ENCODE results near the gene CYGB. TPM values are rescaled to one million over a fixed set of nuclear protein-coding genes. Genes with fewer than 3 reads are reported as not detected.
"Not testable (repeated sequence)": the region's sequence is repeated elsewhere in the genome, so short reads cannot be mapped to it uniquely, and the experiment has no call there.

Gene CYGB
- total RNA-seq, 1 donor from 2014 or later = 55.6 TPM

DNA sequence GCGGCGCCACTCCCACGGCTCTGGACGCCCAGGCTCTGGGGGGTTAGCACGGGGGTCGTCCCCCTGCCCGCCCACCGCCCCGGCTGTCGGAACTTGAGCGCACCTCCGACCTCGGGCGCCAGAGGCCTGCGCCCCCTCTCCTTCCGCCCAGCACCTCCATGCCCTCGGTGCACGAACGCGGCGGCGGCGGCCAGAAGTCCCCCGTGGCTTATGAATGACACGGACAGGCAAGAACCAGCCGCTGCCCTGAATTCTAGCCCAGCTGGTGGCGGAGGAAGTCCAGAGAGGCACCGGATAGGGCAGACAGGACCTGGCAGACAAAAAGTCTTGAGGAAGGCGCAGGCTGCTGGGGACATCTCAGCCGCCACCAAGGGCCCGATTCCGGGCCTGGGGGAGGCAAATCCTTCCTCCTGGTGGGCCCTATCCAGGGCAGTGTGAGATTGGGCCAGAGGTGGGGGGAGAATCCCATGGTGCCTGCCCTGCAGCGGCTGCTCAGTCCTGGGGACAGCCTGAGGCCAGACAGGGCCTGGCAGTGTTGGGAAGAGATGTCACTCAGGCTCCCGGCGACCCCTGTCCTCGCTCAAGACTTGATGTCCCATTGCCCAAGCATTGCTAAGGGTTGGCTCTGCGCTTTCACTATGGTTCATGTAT is 897 bp upstream of the CYGB start:
- DNase-seq (ENCODE audit: low spot score) = no peak

DNA sequence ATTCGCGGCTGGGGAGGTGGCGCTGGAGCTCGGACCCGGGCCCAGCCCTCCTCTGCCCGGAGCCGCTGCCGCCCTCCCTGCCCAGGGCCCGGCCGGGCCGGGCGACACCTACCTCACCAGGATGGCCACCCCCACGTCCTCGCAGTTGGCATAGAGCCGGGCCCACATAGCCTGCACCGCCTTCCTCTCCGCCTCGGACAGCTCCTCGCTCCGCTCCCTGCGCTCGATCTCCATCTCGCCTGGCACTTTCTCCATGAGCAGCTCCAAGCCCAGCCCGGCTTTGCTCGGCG is 276 bp downstream of the CYGB start:
- DNase-seq (ENCODE audit: low spot score) = no peak

DNA sequence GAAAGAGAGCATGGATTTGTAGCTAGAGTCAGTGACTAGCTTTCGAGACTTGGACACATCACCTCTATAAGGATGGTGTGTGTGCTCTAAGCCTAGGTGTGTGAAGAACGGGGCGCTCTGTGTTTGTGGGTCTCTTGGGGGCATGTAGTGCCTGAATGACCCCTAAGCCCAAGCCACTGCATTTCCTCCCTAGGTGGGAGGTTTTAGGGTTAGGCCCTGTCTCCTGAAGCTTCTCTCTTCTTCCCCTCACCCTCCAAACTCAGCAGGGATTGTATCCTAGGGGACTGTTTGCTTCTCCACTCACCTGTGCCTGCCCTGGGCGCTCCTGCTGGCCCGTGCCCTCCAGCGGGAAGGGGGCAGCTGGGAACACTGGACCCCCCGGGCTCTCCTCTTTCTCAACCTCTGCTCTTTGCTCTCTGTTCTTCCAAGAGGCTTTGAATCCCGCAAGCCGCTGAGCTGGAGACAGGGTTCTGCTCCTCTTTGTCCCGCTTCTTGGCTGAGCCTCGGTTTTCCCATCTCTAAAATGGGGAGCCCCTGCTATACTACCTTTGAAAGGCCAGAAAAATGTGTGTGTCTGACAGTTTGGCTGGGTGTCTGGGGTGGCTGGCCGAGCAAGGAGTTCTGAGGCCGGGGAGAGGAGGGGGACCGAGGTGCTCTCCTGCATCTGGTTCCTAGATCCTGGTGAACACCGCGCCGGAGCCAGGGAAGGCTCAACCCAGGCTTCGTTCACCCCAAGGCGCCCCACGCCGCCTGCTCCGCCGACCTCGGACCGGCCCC is 810 bp downstream of the CYGB start:
- no peak for DNase-seq (ENCODE audit: low spot score)

DNA sequence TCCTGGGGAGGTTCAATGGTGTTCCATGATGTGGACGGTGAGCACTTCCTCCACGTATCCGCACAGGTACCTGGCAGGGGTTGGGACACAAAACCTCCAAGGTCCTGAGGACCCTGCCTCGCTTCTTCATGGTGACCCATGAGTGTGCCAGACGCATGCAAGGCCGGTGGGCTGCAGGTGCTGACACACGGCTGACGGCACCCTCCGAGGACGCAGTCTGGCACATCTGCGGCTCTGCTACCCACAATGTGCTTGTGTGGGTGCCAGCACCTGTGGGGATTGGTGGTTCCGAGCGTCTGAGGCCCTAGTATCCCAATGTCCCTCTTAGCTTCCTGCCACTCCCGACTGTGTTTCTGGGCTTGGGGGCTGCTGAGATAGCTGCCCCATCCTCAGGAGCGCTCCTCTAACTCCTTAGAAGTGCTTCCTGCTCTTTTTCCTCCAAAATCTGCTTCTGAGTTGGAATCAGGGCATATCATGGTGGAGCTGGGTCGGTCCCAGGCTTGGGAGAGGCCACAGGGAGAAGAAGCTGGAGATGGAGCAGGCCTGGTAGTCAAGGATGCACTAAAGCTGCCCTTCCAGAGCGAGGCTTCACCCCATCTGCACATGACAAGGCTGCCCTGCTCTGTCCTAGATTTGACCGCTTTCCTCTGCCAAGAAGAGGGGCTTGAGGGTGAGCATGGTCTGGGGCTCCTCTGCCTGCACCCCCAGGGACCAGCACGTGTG is 1.6 kb downstream of the CYGB start:
- DNase-seq (ENCODE audit: low spot score) = no peak

DNA sequence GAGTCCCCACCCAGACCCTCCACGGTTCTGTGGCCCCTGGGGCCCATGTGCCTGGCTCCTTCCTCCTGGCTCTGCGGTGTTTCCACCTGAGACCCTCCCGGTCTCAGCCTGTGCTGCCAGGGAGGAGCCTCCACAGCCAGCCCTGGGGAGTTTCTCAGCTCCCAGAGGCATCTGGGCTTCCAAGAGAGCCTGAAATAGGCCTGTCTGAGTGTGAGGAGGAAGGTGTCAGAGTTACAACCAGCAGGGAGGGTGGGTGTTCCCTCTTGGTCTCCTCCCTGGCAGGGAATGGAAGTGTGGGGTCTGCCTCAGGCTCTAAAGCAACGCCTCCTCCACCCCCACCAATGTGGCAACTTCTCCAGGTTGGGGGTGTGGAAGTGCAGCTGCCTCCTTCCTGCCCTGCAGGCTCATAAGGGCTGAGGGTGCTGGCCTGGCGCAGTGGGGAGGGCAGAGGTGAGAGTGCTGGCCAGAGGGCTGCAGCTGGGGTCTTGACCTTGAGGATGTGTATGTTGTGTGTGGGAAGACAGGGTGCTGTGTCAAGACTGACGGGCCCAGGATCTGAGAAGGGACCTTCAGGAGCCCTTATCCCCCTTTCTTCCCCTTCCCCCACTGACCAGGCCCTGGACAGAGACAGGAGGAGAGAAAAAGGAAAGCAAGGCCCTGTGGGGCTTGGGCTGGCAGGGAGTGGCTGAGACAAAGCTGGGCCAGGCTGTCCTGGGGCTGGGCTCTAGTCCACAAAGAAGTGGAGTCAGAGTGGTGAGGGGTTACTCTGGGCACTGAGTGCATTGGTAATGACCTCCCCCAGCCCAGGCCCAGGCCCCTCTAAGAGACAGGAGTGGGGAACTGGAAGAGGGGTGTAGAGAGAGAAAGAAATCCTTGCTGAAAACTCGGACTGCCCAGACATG is 2.4 kb downstream of the CYGB start:
- no peak for DNase-seq (ENCODE audit: low spot score)

DNA sequence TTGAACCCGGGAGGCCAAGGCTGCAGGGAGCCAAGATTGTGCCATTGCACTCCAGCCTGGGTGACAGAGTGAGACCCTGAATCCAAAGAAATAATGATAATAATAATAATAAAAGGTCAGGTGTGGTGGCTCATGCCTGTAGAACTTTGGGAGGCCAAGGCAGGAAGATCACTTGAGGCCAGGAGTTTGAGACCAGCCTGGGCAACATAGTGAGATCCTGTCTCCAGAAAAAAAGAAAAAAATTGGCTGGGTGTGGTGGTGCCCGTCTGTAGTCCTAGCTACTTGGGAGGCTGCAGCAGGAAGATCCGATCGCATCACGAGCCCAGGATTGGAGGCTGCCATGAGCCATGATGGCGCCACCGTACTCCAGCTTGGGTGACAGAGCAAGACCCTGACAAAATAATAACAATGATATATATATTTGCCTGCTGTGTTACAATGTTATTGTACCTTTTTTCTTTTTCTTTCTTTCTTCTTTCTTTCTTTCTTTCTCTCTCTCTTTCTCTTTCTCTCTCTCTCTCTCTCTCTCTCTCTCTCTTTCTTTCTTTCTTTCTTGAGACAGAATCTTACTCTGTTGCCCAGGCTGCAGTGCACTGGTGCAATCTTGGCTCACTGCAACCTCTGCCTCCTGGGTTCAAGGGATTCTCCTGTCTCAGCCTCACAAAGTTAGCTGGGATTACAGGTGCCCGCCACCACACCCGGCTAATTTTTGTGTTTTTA is 3.7 kb downstream of the CYGB start:
- DNase-seq (ENCODE audit: low spot score) = not testable (repeated sequence)

DNA sequence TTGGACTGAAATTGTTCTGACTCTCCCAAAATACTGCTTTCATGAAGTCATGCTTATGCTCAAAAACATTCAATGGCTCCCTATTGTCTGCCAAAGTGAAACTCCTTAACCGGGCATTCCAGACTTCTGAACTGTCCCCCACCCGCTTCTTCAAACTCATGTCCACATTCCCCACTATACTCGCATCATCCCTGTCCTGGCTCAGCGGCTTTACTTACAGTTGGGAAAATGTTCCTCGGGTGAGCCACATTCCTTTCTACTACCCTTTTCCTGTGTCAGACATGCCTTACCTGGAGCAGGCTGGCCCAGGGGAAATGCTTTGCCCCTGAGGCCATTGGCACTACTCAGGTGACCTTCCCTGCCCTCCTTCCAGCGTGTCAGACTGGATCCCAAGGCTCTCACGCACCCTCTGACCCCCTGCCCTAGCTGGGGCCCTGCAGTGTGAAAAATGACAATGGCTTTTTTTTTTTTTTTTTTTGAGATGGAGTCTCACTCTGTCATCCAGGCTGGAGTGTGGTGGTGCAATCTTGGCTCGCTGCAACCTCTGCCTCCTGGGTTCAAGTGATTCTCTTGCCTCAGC is 5.3 kb downstream of the CYGB start:
- no peak for DNase-seq (ENCODE audit: low spot score)

DNA sequence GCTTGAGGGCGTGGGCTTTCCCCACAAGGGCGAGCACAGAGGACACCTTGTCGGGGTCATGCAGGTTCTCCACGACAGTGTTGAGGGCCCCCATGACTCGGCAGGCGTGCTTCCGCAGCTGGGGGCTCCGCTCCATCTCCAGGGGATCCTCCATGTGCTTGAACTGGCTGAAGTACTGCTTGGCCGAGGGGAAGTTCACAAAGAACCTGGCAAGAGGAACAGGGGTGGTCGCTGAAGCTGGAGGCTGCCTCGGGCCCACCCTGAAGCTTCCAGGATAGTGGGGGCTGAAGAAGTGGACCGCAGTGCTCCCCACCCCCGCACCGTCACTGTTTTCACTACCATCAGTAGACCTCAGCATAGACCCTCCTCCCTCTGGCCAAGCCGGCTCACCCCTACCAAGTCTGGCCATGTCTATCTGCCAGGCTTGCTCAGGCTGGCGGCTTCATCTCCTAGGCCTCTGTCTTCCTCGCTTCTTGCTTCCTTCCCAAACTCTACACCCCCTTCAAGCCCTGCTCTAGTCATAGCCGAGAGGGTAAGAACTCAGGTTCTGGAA is 5.9 kb downstream of the CYGB start:
- DNase-seq (ENCODE audit: low spot score) = no peak

DNA sequence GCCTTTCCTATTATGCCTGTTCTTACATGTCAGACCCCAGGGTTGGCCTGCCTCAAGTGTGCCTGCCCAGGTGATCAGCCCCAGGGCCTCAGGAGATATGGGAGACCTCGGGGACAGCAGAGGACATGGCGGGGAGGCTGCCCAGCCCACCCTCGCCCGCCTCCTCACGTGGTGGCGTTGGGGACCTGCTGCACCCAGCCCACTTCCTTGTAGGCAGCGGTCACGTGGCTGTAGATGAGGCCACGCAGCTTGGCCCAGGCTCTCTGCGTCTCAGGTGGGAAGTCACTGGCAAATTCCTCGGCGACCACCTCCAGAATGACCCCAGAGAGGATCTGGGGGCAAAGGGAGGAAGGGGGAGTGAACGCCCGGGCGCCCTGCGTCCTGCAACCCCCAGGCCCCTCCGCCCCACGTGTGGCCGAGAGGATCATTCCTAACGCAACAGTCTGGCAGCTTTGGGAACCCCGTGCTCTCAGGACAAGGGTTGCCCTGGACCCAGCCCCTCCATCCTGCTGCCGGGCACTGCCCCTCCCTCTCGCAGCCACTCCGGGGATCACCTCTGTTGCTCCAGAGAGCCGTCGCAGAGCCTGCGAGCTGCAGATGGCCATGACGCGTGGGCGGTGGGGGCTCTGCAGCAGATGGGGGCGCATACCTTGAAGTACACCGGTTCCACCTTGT is 6.6 kb downstream of the CYGB start:
- DNase-seq (ENCODE audit: low spot score) = no peak

DNA sequence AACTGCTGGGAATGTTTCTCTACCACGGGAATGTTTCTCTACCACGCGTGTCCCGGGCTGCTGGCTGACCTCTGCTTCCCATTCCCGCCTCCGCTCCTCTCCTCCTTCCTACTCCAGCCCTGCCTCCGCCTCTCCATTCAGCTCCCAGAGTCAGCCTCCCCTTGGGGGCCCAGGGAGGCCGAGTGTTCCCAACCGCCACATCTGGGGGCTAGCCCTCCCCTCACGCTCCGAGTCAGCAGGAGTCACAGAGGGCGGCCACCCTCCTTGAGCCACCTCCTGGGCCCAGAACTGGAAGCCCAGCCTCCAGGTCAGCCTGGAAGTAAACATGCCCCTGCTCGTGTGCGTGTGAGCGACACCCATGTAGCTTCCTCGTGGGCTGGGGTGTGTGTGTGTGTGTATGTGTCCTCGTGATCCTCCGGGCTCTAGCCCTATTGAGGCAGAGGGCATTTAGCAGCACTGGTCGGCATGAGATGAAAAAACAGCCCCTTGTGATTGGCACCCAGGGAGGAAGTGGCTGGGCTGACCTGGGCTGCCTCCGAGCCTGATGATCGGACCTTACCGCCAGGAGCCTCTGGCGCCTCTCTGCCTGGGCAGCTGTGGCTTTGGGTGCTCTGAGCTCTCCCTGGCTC is 7.3 kb downstream of the CYGB start:
- DNase-seq (ENCODE audit: low spot score) = no peak

DNA sequence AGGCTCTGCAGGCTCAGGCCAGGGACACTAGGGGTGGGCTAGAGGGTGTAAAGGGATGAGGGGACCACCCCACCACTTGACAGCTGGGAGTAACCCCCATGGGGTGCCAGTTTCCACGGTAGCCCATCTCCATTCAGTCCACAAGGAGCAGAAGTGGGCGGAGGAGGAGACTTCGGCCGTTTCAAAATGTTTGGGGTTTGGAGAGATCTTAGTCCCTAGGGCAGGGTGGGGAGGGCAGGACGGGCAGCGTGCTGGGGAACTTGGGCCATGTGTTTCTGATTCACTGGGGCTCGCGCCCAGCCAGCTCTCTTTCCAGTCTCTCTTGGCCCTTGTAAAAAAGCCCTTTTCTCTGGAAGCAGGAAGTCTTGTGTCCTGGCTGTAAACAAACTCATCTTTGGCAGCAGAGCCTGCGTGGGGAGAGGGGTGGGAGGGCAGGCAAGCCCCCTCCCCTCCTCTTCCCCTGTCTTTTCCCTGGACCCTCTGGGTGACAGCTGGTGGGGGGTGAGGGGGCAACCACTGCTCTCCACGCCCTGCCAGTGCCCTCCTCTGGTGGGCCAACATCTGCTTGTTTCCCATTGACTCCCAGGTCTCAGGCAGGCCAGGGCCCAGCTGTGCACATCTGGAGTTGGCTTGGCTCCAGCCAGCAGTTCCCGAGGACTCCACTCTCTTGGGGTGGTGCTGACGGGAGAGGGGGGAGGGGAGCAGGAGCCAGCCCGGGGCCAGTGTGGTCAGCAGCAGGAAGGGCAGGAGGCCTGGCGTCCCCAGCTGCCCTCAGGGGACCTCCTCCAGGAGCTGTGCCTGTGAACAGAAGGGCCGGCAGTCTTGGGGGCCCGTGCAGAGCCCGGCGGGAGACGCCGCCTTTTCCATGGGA is 8.1 kb downstream of the CYGB start:
- peak; percentile 93 for DNase-seq (ENCODE audit: low spot score)

DNA sequence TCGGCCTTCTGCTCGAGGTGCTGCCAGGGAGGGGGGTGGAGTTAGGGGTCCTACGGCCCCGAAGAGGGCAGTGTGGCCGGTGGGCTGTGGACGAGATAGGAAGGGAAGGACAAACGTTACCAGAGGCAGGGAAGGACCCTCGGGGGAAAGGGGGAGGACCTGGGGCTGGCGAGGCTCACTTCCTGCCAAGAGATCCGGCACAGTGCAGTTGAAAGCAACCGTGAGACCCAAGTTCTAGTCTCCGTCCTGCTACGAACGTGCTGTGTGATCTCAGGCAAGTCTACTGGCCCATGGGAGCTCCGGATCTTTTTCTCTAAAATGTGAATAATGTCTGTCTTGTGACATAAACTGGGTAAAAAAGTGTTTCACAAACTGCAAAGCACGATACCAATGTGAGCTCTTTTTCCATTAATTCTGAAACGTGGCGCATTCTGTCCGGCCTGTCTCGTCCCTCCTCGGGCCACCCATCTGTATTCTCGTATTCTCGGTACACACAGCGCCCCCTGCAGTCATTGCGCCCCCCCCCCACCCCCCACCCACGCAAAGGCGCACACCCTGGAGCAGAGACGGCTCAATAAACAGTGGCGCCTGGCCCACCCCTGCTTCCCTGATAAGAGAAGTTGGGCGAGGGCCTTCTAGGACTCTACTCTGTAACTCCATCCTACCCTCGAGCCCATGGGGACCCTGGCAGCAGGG is 8.8 kb downstream of the CYGB start:
- DNase-seq (ENCODE audit: low spot score) = no peak

DNA sequence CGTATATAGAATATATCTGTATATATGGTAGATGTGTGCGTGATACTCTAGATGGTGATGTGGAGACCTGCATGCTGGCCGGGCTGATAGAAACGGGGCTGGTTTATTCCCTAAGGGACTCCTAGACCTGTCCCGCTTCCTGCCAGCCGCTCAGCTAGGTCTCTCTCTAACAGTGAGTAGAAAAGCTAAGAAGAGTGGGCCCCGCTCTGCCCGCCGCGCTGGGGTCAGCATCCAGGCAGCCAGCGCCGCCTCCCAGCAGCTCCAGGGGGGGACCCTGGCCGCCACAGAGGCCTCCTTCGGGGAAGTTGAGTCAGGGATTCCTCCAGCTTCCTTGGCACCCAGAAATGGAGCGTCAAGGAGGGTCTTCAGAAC is 9.4 kb downstream of the CYGB start:
- DNase-seq (ENCODE audit: low spot score) = no peak

DNA sequence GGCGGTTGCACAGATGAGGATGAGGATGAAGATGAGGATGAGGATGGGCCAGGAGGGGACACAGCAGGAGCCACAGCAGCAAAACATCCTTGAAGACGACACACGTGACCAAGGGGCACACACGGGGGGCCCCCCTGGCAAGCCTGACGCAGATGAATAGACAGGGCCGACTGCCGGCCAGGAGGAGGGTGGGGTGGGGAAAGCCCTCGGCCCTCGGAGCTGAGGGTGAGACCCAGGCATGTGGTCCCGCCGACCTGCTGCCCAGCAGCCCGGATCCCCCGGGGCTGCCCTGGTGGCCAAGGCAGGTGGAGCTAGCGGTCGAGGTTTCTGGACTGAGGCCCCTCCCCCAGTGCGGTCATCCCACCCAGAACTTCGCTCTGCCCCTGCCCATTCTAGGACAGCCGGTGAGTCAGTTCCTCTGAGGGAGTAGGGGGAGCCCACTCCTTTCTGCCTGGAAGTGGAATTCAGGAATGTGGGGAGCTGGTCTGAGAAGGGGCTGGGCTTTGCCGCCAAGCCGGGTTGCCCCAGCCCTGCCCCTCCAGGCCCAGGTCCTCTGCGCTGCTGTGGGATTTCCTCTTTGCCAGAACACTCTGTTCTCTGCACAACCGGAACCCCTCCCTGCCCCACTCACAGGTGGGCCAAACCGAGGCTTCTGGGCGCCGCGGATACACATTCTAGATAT is 9.9 kb downstream of the CYGB start:
- no peak for DNase-seq (ENCODE audit: low spot score)

DNA sequence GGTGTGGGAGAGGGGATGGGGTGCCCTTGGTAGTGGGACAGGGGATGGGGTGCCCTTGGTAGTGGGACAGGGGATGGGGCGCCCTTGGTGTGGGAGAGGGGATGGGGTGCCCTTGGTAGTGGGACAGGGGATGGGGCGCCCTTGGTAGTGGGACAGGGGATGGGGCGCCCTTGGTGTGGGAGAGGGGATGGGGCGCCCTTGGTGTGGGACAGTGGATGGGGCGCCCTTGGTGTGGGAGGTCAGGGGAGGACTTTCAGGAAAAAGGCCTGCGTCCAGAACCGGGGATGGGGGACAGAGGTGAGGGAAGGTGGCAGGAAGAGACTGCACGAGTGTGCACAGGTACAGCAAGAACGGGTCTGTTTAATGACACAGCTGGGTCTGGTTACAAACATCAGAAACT is 10.5 kb downstream of the CYGB start:
- DNase-seq (ENCODE audit: low spot score) = not testable (repeated sequence)

DNA sequence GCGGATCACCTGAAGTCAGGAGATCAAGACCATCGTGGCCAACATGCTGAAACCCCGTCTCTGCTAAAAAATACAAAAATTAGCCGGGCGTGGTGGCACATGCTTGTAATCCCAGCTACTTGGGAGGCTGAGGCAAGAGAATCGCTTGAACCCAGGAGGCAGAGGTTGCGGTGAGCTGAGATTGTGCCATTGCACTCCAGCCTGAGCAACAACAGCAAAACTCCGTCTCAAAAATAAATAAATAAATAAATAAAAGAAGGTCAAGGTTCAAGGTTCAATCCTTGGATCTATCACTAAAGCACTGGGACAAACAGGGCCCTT is 12.0 kb downstream of the CYGB start:
- DNase-seq (ENCODE audit: low spot score) = not testable (repeated sequence)

Measured in mesenteric fat pad (tissue), 1 donor.